HG03196 (cell line): ENCODE results near the gene FAM118B.
A peak's percentile ranks its signal among the peaks of the same experiment; 100 is the strongest.

Source experiments
- ATAC-seq: cut with Tn5 transposase; IDR thresholded peaks from one replicate; pipeline ENCODE4 v1.9.1; 2021; ENCODE audit not compliant: unreplicated experiment

FAM118B gene

GRCh38 chr11:126268361-126268707, 56.8 kb downstream of the FAM118B start:
- no peak for ATAC-seq

GRCh38 chr11:126268708-126269579, 57.4 kb downstream of the FAM118B start, which contains the start of the genes FOXRED1 and SRPRA:
Gene FOXRED1, plus strand, starts transcription at chr11:126269154. Its CDS starts 53 bp downstream, at chr11:126269207.
Gene SRPRA, minus strand, starts transcription at chr11:126268895. Its CDS starts 91 bp downstream, at chr11:126268804.
- peak; percentile 99 for ATAC-seq

- no peak for ATAC-seq
These were observed 65.7 kb downstream of the FAM118B start for GRCh38 chr11:126277322-126277721.

- no peak for ATAC-seq
These were observed 66.2 kb downstream of the FAM118B start for GRCh38 chr11:126277780-126278179.

GRCh38 chr11:126279191-126279590, 67.6 kb downstream of the FAM118B start:
- ATAC-seq = no peak

- no peak for ATAC-seq
These were observed 69.0 kb downstream of the FAM118B start for GRCh38 chr11:126280595-126280994.

GRCh38 chr11:126281245-126281644, 69.7 kb downstream of the FAM118B start:
- ATAC-seq = no peak

GRCh38 chr11:126281666-126282175, 70.1 kb downstream of the FAM118B start:
- ATAC-seq = no peak

- no peak for ATAC-seq
These were observed 70.8 kb downstream of the FAM118B start for GRCh38 chr11:126282361-126282735.

- ATAC-seq = peak; percentile 60
These were observed 71.4 kb downstream of the FAM118B start, which contains the start of gene TIRAP for GRCh38 chr11:126282736-126283591. Gene TIRAP, plus strand, starts transcription at chr11:126283093. Its CDS starts 7,802 bp downstream, at chr11:126290895.

- peak; percentile 40 for ATAC-seq
These were observed 73.2 kb downstream of the FAM118B start for GRCh38 chr11:126284829-126285228.

- no peak for ATAC-seq
These were observed 76.7 kb downstream of the FAM118B start for GRCh38 chr11:126288237-126288636.

- ATAC-seq = no peak
These were observed 79.3 kb downstream of the FAM118B start for GRCh38 chr11:126290887-126291286.

GRCh38 chr11:126293726-126294125, 82.1 kb downstream of the FAM118B start:
- no peak for ATAC-seq

- ATAC-seq = no peak
These were observed 85.4 kb downstream of the FAM118B start for GRCh38 chr11:126297004-126297403.

- peak; percentile 92 for ATAC-seq
These were observed 92.3 kb downstream of the FAM118B start, which contains the start of gene DCPS for GRCh38 chr11:126303623-126304456. Gene DCPS, plus strand, starts transcription at chr11:126304060. Its CDS starts 21 bp downstream, at chr11:126304081.

GRCh38 chr11:126304457-126305075, 93.0 kb downstream of the FAM118B start:
- no peak for ATAC-seq

- peak; percentile 43 for ATAC-seq
These were observed 94.1 kb downstream of the FAM118B start for GRCh38 chr11:126305699-126306098.

- ATAC-seq = no peak
These were observed 96.1 kb downstream of the FAM118B start for GRCh38 chr11:126307706-126308105.

- ATAC-seq = no peak
These were observed 96.7 kb downstream of the FAM118B start for GRCh38 chr11:126308271-126308671.
